Measurements from ENCODE around the gene CBLB.

CBLB gene

DNA sequence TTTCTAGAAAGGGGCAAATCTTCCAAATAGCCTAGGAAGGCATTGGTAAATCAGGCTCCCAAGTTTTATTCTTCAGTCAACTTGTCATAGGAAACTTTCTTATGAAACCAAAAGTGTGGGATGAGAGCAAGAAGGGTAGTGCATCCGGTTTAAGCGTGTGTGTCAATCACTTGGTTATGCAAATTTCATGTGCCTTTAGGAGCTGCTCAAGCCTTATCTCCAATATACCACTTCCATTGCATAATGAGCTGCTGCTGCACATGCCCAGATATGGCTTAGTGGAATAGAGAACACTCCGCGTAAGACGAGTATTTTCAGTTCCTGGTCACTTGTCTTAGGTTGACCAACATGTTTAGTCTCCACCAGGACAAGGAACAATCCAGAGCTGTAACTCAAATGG lies 242.1 kb downstream of the CBLB start:
- WGBS, 2 donors (ENCODE audit: extremely low coverage in 2 of 2, insufficient read length in 2 of 2, insufficient replicate concordance in 1 of 2), result no CpG with 5 or more reads among the region's 5 CpGs
- no peak overlapping the region for H3K4ac ChIP-seq (ENCODE audit: low read length)
- H3K4me2 ChIP-seq (ENCODE audit: insufficient read depth, low read length, poor library complexity, severe bottlenecking), result no peak overlapping the region
- H2AFZ ChIP-seq (ENCODE audit: low read length), result no peak overlapping the region
- no peak overlapping the region for H3K27ac ChIP-seq (replicated peaks; ENCODE audit: low read length)
- DNase-seq (ENCODE audit: low spot score), result no peak
- no peak overlapping the region for H3K14ac ChIP-seq (ENCODE audit: low read length)
- H3K79me1 ChIP-seq (ENCODE audit: low read depth, low read length), result no peaks in the 10 kb centered on the region
- H2BK12ac ChIP-seq (ENCODE audit: low read length), result no peak overlapping the region
- no peak overlapping the region for H2BK120ac ChIP-seq (ENCODE audit: low read depth, low read length)
- no peak overlapping the region for H2BK5ac ChIP-seq (ENCODE audit: low read length)
- no peak overlapping the region for H3K18ac ChIP-seq (ENCODE audit: low read length)
- no peaks in the 10 kb centered on the region for H3K9me3 ChIP-seq (replicated peaks in 1 of 2; ENCODE audit: control insufficient read depth in 2 of 2, insufficient read depth in 1 of 2, low read depth in 1 of 2, low read length in 2 of 2)
- no peak overlapping the region for H3K23ac ChIP-seq (ENCODE audit: low read depth, low read length, poor library complexity)
- H2AK5ac ChIP-seq (ENCODE audit: low read depth, low read length), result no peak overlapping the region
- no peaks in the 10 kb centered on the region for H3K36me3 ChIP-seq (replicated peaks in 1 of 2; ENCODE audit: control insufficient read depth in 2 of 2, insufficient read depth in 2 of 2, low read length in 2 of 2)
- H4K8ac ChIP-seq (ENCODE audit: low read depth, low read length), result no peak overlapping the region
- H3K9ac ChIP-seq (ENCODE audit: low read depth, low read length, poor library complexity), result no peak overlapping the region
- no peak overlapping the region for H4K91ac ChIP-seq (ENCODE audit: low read depth, low read length, poor library complexity)
- H3K4me1 ChIP-seq (ENCODE audit: control insufficient read depth in 2 of 2, insufficient read depth in 1 of 2, low read depth in 1 of 2, low read length in 2 of 2), result no peaks in the 10 kb centered on the region
- no peak overlapping the region for H2BK15ac ChIP-seq (ENCODE audit: low read length)
- no peaks in the 10 kb centered on the region for H3K27me3 ChIP-seq (ENCODE audit: control insufficient read depth in 3 of 3, insufficient read depth in 3 of 3, low read depth in 1 of 3, low read length in 3 of 3)
- H3K4me3 ChIP-seq (ENCODE audit: low read length in 2 of 2), result no peak overlapping the region

DNA sequence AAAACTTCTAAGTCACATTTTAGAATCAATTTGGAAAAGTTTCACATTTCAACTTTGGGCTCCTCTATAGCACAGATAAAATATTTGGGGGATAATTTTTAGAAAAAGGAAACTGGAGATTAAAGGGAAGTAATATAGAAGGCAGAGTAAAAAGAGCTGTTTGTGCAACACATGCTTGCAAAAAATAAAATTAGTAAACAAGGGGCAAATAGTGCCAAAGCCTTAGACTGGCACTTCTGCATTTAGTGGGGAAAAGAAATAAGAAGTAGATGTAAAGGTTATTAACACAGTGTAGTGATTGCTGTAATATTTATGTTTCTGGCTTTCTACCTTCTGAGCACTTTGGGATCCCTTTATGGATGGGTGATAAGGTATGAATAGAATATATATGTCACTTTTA lies 246.6 kb downstream of the CBLB start:
- Histone ChIP-seq H3K4me3 (ENCODE audit: low read length in 2 of 2) (no peak overlapping the region), H3K27ac (replicated peaks; ENCODE audit: low read length) (no peak overlapping the region)

DNA sequence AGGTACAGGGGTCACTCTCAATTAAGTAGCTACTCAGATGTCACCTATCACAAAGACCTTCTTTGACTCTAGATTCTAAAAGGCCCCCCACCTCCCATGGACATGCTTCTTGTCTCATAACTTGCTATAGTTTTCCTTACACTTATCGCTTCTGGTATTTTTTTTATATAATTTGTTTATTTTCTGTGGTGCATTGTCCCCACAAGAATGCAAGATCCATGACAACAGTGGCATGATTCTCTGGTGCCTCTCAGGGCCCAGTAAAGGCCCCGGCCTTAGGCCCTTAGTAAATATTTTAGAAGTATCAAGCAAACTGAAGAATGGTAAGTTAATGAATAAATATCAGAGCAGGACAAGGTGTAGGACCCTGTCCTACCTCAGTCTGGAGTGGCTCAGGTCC lies 248.6 kb downstream of the CBLB start:
- Histone ChIP-seq H3K4me1 (ENCODE audit: control insufficient read depth in 2 of 2, insufficient read depth in 1 of 2, low read depth in 1 of 2, low read length in 2 of 2) (no peaks in the 10 kb centered on the region), H3K23ac (ENCODE audit: low read depth, low read length, poor library complexity) (no peak overlapping the region), H3K36me3 (replicated peaks in 1 of 2; ENCODE audit: control insufficient read depth in 2 of 2, insufficient read depth in 2 of 2, low read length in 2 of 2) (no peaks in the 10 kb centered on the region), H2AK5ac (ENCODE audit: low read depth, low read length) (no peak overlapping the region), H3K4me3 (ENCODE audit: low read length in 2 of 2) (no peak overlapping the region), H2AFZ (ENCODE audit: low read length) (no peak overlapping the region), H3K9me3 (replicated peaks in 1 of 2; ENCODE audit: control insufficient read depth in 2 of 2, insufficient read depth in 1 of 2, low read depth in 1 of 2, low read length in 2 of 2) (no peaks in the 10 kb centered on the region), H4K91ac (ENCODE audit: low read depth, low read length, poor library complexity) (no peak overlapping the region), H3K9ac (ENCODE audit: low read depth, low read length, poor library complexity) (no peak overlapping the region), H3K79me1 (ENCODE audit: low read depth, low read length) (no peaks in the 10 kb centered on the region), H3K27me3 (ENCODE audit: control insufficient read depth in 3 of 3, insufficient read depth in 3 of 3, low read depth in 1 of 3, low read length in 3 of 3) (peaks cover 0 to 2% (median 0%) of the 10 kb centered on the region in 3 experiments), H2BK15ac (ENCODE audit: low read length) (no peak overlapping the region), H3K4ac (ENCODE audit: low read length) (no peak overlapping the region), H2BK5ac (ENCODE audit: low read length) (no peak overlapping the region), H2BK12ac (ENCODE audit: low read length) (no peak overlapping the region), H3K14ac (ENCODE audit: low read length) (no peak overlapping the region), H3K27ac (replicated peaks; ENCODE audit: low read length) (no peak overlapping the region), H2BK120ac (ENCODE audit: low read depth, low read length) (no peak overlapping the region), H3K4me2 (ENCODE audit: insufficient read depth, low read length, poor library complexity, severe bottlenecking) (no peak overlapping the region), H4K8ac (ENCODE audit: low read depth, low read length) (no peak overlapping the region), H3K18ac (ENCODE audit: low read length) (no peak overlapping the region)
- no peak for DNase-seq (ENCODE audit: low spot score)
- WGBS, 2 donors (ENCODE audit: extremely low coverage in 2 of 2, insufficient read length in 2 of 2, insufficient replicate concordance in 1 of 2), result no CpG with 5 or more reads among the region's 2 CpGs

More for the DNA sequence above, 246.6 kb downstream of the CBLB start:
- H2BK12ac ChIP-seq (ENCODE audit: low read length), result no peak overlapping the region
- peaks cover 0 to 2% (median 0%) of the 10 kb centered on the region in 3 experiments for H3K27me3 ChIP-seq (ENCODE audit: control insufficient read depth in 3 of 3, insufficient read depth in 3 of 3, low read depth in 1 of 3, low read length in 3 of 3)
- H2AFZ ChIP-seq (ENCODE audit: low read length), result no peak overlapping the region
- no peaks in the 10 kb centered on the region for H3K9me3 ChIP-seq (replicated peaks in 1 of 2; ENCODE audit: control insufficient read depth in 2 of 2, insufficient read depth in 1 of 2, low read depth in 1 of 2, low read length in 2 of 2)
- no peak overlapping the region for H4K8ac ChIP-seq (ENCODE audit: low read depth, low read length)
- H4K91ac ChIP-seq (ENCODE audit: low read depth, low read length, poor library complexity), result no peak overlapping the region
- no peak for DNase-seq (ENCODE audit: low spot score)
- H3K4ac ChIP-seq (ENCODE audit: low read length), result no peak overlapping the region
- no peaks in the 10 kb centered on the region for H3K36me3 ChIP-seq (replicated peaks in 1 of 2; ENCODE audit: control insufficient read depth in 2 of 2, insufficient read depth in 2 of 2, low read length in 2 of 2)
- no peaks in the 10 kb centered on the region for H3K79me1 ChIP-seq (ENCODE audit: low read depth, low read length)
- no peaks in the 10 kb centered on the region for H3K4me1 ChIP-seq (ENCODE audit: control insufficient read depth in 2 of 2, insufficient read depth in 1 of 2, low read depth in 1 of 2, low read length in 2 of 2)
- H2AK5ac ChIP-seq (ENCODE audit: low read depth, low read length), result no peak overlapping the region
- H3K14ac ChIP-seq (ENCODE audit: low read length), result no peak overlapping the region
- H2BK5ac ChIP-seq (ENCODE audit: low read length), result no peak overlapping the region
- no peak overlapping the region for H3K9ac ChIP-seq (ENCODE audit: low read depth, low read length, poor library complexity)
- no peak overlapping the region for H2BK15ac ChIP-seq (ENCODE audit: low read length)
- no peak overlapping the region for H3K4me2 ChIP-seq (ENCODE audit: insufficient read depth, low read length, poor library complexity, severe bottlenecking)
- H3K23ac ChIP-seq (ENCODE audit: low read depth, low read length, poor library complexity), result no peak overlapping the region
- H2BK120ac ChIP-seq (ENCODE audit: low read depth, low read length), result no peak overlapping the region
- H3K18ac ChIP-seq (ENCODE audit: low read length), result no peak overlapping the region

DNA sequence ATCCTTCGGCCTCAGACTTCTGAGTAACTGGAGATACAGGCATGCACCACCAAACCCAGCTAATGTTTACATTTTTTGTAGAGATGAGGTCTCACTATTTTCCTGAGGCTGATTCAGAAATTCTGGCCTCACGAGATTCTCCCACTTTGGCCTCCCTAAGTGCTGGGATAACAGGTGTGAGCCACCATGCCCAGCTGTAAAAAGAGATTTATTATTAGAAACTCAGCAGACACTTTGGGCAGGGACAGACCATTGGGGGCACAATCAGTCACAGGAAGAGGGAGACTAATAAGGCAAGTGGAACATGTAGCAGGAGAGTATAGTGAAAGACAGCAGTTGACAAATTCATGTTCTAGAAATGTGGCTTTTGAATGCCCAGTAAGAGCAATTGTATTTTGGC lies 249.2 kb downstream of the CBLB start:
- no CpG with 5 or more reads among the region's 2 CpGs for WGBS, 2 donors (ENCODE audit: extremely low coverage in 2 of 2, insufficient read length in 2 of 2, insufficient replicate concordance in 1 of 2)
- H4K91ac ChIP-seq (ENCODE audit: low read depth, low read length, poor library complexity), result no peak overlapping the region
- H3K4me2 ChIP-seq (ENCODE audit: insufficient read depth, low read length, poor library complexity, severe bottlenecking), result no peak overlapping the region
- H2AFZ ChIP-seq (ENCODE audit: low read length), result no peak overlapping the region
- no peak overlapping the region for H2BK5ac ChIP-seq (ENCODE audit: low read length)
- DNase-seq (ENCODE audit: low spot score), result no peak
- no peak overlapping the region for H3K27ac ChIP-seq (replicated peaks; ENCODE audit: low read length)
- no peak overlapping the region for H3K14ac ChIP-seq (ENCODE audit: low read length)
- H3K4ac ChIP-seq (ENCODE audit: low read length), result no peak overlapping the region
- no peak overlapping the region for H3K9ac ChIP-seq (ENCODE audit: low read depth, low read length, poor library complexity)
- no peaks in the 10 kb centered on the region for H3K36me3 ChIP-seq (replicated peaks in 1 of 2; ENCODE audit: control insufficient read depth in 2 of 2, insufficient read depth in 2 of 2, low read length in 2 of 2)
- peaks cover 0 to 2% (median 0%) of the 10 kb centered on the region in 3 experiments for H3K27me3 ChIP-seq (ENCODE audit: control insufficient read depth in 3 of 3, insufficient read depth in 3 of 3, low read depth in 1 of 3, low read length in 3 of 3)
- H2BK12ac ChIP-seq (ENCODE audit: low read length), result no peak overlapping the region
- H3K4me1 ChIP-seq (ENCODE audit: control insufficient read depth in 2 of 2, insufficient read depth in 1 of 2, low read depth in 1 of 2, low read length in 2 of 2), result no peaks in the 10 kb centered on the region
- no peak overlapping the region for H2BK120ac ChIP-seq (ENCODE audit: low read depth, low read length)
- H3K79me1 ChIP-seq (ENCODE audit: low read depth, low read length), result no peaks in the 10 kb centered on the region
- no peak overlapping the region for H2BK15ac ChIP-seq (ENCODE audit: low read length)
- H3K4me3 ChIP-seq (ENCODE audit: low read length in 2 of 2), result no peak overlapping the region
- no peak overlapping the region for H4K8ac ChIP-seq (ENCODE audit: low read depth, low read length)
- H3K18ac ChIP-seq (ENCODE audit: low read length), result no peak overlapping the region
- H3K23ac ChIP-seq (ENCODE audit: low read depth, low read length, poor library complexity), result no peak overlapping the region
- no peak overlapping the region for H2AK5ac ChIP-seq (ENCODE audit: low read depth, low read length)
- H3K9me3 ChIP-seq (replicated peaks in 1 of 2; ENCODE audit: control insufficient read depth in 2 of 2, insufficient read depth in 1 of 2, low read depth in 1 of 2, low read length in 2 of 2), result no peaks in the 10 kb centered on the region
